BLaER1 (cell line): ENCODE data around the gene METTL9.

Source experiments
- H3K27ac ChIP-seq: shearing (Covaris generic); formaldehyde crosslinking; 2 replicates; pipeline ENCODE4 v1.8.1; 2022
- H3K27me3 ChIP-seq: shearing (Covaris generic); formaldehyde crosslinking; 2 replicates; pipeline ENCODE4 v1.8.1; 2022
- H3K36me3 ChIP-seq: shearing (Covaris generic); formaldehyde crosslinking; 2 replicates; pipeline ENCODE4 v1.8.1; 2022
- H3K4me1 ChIP-seq: shearing (Covaris generic); formaldehyde crosslinking; 2 replicates; pipeline ENCODE4 v1.8.1; 2022
- H3K4me2 ChIP-seq: shearing (Covaris generic); formaldehyde crosslinking; 2 replicates; pipeline ENCODE4 v1.8.1; 2022
- H3K4me3 ChIP-seq: shearing (Covaris generic); formaldehyde crosslinking; 2 replicates; pipeline ENCODE4 v1.8.1; 2022
- H3K9ac ChIP-seq: shearing (Covaris generic); formaldehyde crosslinking; 2 replicates; pipeline ENCODE4 v1.8.1; 2022
- H3K9me3 ChIP-seq: shearing (Covaris generic); formaldehyde crosslinking; 2 replicates; pipeline ENCODE4 v1.8.1; 2022
- H4K20me1 ChIP-seq: shearing (Covaris generic); formaldehyde crosslinking; 2 replicates; pipeline ENCODE4 v1.8.1; 2022
- Cebpa-rat ChIP-seq: shearing (Covaris generic); IDR thresholded peaks from 2 replicates; pipeline ENCODE4 v1.8.1; 2022

Gene METTL9

GRCh38 chr16:21608639-21609328 is 9.4 kb downstream of the METTL9 start:
- Histone ChIP-seq H3K4me3 (no peak overlapping the region), H3K9ac (peak overlapping the region; percentile 1; the same call in 1 of the 2 replicates), H3K36me3 (peaks cover 13% of the 10 kb centered on the region), H3K27me3 (no peaks in the 10 kb centered on the region), H4K20me1 (peaks cover 100% of the 10 kb centered on the region), H3K27ac (0 out of 2 replicates have a peak overlapping the region, but pooled peaks have one; percentile 1), H3K9me3 (no peaks in the 10 kb centered on the region), H3K4me2 (peak overlapping the region; percentile 63), H3K4me1 (peaks cover 59% of the 10 kb centered on the region)
- TF ChIP-seq Cebpa-rat, result peak; percentile 66

- H3K4me2 ChIP-seq, result no peak overlapping the region
- TF ChIP-seq Cebpa-rat, result no peak
- H3K27me3 ChIP-seq, result no peaks in the 10 kb centered on the region
- H3K36me3 ChIP-seq, result peaks cover 26% of the 10 kb centered on the region
- H4K20me1 ChIP-seq, result peaks cover 100% of the 10 kb centered on the region
- no peak overlapping the region for H3K27ac ChIP-seq
- H3K4me3 ChIP-seq, result no peak overlapping the region
- H3K4me1 ChIP-seq, result peaks cover 53% of the 10 kb centered on the region
- H3K9ac ChIP-seq, result no peak overlapping the region
- no peaks in the 10 kb centered on the region for H3K9me3 ChIP-seq
Measured at GRCh38 chr16:21610006-21610544, 10.7 kb downstream of the METTL9 start.

- peaks cover 57% of the 10 kb centered on the region for H3K4me1 ChIP-seq
Measured at GRCh38 chr16:21610766-21611165, 11.4 kb downstream of the METTL9 start.

GRCh38 chr16:21611198-21611555 is 11.8 kb downstream of the METTL9 start:
- H3K27ac ChIP-seq, result no peak overlapping the region
- H3K4me1 ChIP-seq, result peaks cover 61% of the 10 kb centered on the region
- no peak overlapping the region for H3K4me3 ChIP-seq
- H3K9me3 ChIP-seq, result no peaks in the 10 kb centered on the region
- TF ChIP-seq Cebpa-rat, result no peak
- peaks cover 36% of the 10 kb centered on the region for H3K36me3 ChIP-seq
- H3K9ac ChIP-seq, result no peak overlapping the region
- no peak overlapping the region for H3K4me2 ChIP-seq
- H3K27me3 ChIP-seq, result no peaks in the 10 kb centered on the region
- peaks cover 100% of the 10 kb centered on the region for H4K20me1 ChIP-seq

More at GRCh38 chr16:21610766-21611165, 11.4 kb downstream of the METTL9 start:
- Histone ChIP-seq H3K36me3 (peaks cover 32% of the 10 kb centered on the region), H3K9ac (no peak overlapping the region), H3K27me3 (no peaks in the 10 kb centered on the region), H3K27ac (no peak overlapping the region), H3K9me3 (no peaks in the 10 kb centered on the region), H3K4me2 (no peak overlapping the region), H4K20me1 (peaks cover 100% of the 10 kb centered on the region), H3K4me3 (no peak overlapping the region)
- TF ChIP-seq Cebpa-rat, result no peak

- peaks cover 67% of the 10 kb centered on the region for H3K4me1 ChIP-seq
- H3K36me3 ChIP-seq, result peaks cover 39% of the 10 kb centered on the region
- H3K9ac ChIP-seq, result no peak overlapping the region
- H3K27me3 ChIP-seq, result no peaks in the 10 kb centered on the region
- TF ChIP-seq Cebpa-rat, result no peak
- H3K27ac ChIP-seq, result peak overlapping the region; percentile 29; the same call in 1 of the 2 replicates
- no peaks in the 10 kb centered on the region for H3K9me3 ChIP-seq
- H4K20me1 ChIP-seq, result peaks cover 100% of the 10 kb centered on the region
- no peak overlapping the region for H3K4me2 ChIP-seq
- H3K4me3 ChIP-seq, result no peak overlapping the region
Measured at GRCh38 chr16:21611556-21612384, 12.4 kb downstream of the METTL9 start.

GRCh38 chr16:21613361-21613760 is 14.0 kb downstream of the METTL9 start:
- Histone ChIP-seq H3K4me1 (peaks cover 52% of the 10 kb centered on the region), H3K4me3 (no peak overlapping the region), H3K36me3 (peaks cover 51% of the 10 kb centered on the region), H3K27me3 (no peaks in the 10 kb centered on the region), H3K9ac (no peak overlapping the region), H3K27ac (no peak overlapping the region), H3K9me3 (no peaks in the 10 kb centered on the region), H3K4me2 (no peak overlapping the region), H4K20me1 (peaks cover 93% of the 10 kb centered on the region)
- TF ChIP-seq Cebpa-rat, result no peak

GRCh38 chr16:21613781-21614180 is 14.4 kb downstream of the METTL9 start:
- Histone ChIP-seq H4K20me1 (peaks cover 89% of the 10 kb centered on the region), H3K4me3 (no peak overlapping the region), H3K36me3 (peaks cover 55% of the 10 kb centered on the region), H3K9me3 (no peaks in the 10 kb centered on the region), H3K27ac (no peak overlapping the region), H3K4me1 (peaks cover 47% of the 10 kb centered on the region), H3K27me3 (no peaks in the 10 kb centered on the region), H3K4me2 (no peak overlapping the region), H3K9ac (no peak overlapping the region)
- TF ChIP-seq Cebpa-rat, result no peak

- Histone ChIP-seq H3K27ac (no peak overlapping the region), H3K4me1 (peaks cover 36% of the 10 kb centered on the region), H3K36me3 (peaks cover 66% of the 10 kb centered on the region), H4K20me1 (peaks cover 77% of the 10 kb centered on the region), H3K27me3 (no peaks in the 10 kb centered on the region), H3K4me2 (0 out of 2 replicates have a peak overlapping the region, but pooled peaks have one; percentile 52), H3K9me3 (no peaks in the 10 kb centered on the region), H3K4me3 (no peak overlapping the region), H3K9ac (no peak overlapping the region)
- TF ChIP-seq Cebpa-rat, result no peak
Measured at GRCh38 chr16:21614896-21615295, 15.5 kb downstream of the METTL9 start.

- no peak for TF ChIP-seq Cebpa-rat
- H3K27me3 ChIP-seq, result no peaks in the 10 kb centered on the region
- H3K27ac ChIP-seq, result no peak overlapping the region
- peaks cover 92% of the 10 kb centered on the region for H3K36me3 ChIP-seq
- H3K9ac ChIP-seq, result no peak overlapping the region
- H3K4me1 ChIP-seq, result peaks cover 21% of the 10 kb centered on the region
- H3K4me3 ChIP-seq, result no peak overlapping the region
- H3K9me3 ChIP-seq, result no peaks in the 10 kb centered on the region
- H4K20me1 ChIP-seq, result peaks cover 60% of the 10 kb centered on the region
- no peak overlapping the region for H3K4me2 ChIP-seq
Measured at GRCh38 chr16:21617607-21618006, 18.2 kb downstream of the METTL9 start.

- Histone ChIP-seq H3K4me1 (peaks cover 21% of the 10 kb centered on the region), H3K9me3 (no peaks in the 10 kb centered on the region), H3K27me3 (no peaks in the 10 kb centered on the region), H3K9ac (no peak overlapping the region), H4K20me1 (peaks cover 54% of the 10 kb centered on the region), H3K27ac (no peak overlapping the region), H3K4me3 (no peak overlapping the region), H3K36me3 (peaks cover 86% of the 10 kb centered on the region), H3K4me2 (no peak overlapping the region)
- no peak for TF ChIP-seq Cebpa-rat
Measured at GRCh38 chr16:21618281-21618680, 18.9 kb downstream of the METTL9 start.
